Activated B cell treated with CpG ODN at 0.5 μM for 24 hours (primary cell): ENCODE measurements around the gene COL1A1. TPM values are rescaled to one million over a fixed set of nuclear protein-coding genes. Genes with fewer than 3 reads are reported as not detected.

Source experiments
- ATAC-seq: fragments of 200-7000 bp; cut with Tn5 transposase; one replicate; pipeline ENCODE4 v1.10.0; 2021; ENCODE audit warnings: low read depth, mild to moderate bottlenecking, moderate library complexity
- CTCF ChIA-PET: fragments of 350-600 bp; sonication (Branson Sonifier 250); formaldehyde crosslinking; loops from one replicate; lab custom pipeline; 2021; ENCODE audit warnings: antibody characterized with exemption; lab: Charles Lee
- POLR2A ChIA-PET: fragments of 350-600 bp; sonication (Branson Sonifier 250); formaldehyde crosslinking; loops from one replicate; lab custom pipeline; 2021; ENCODE audit warnings: antibody characterized with exemption; lab: Charles Lee
- DNase-seq: peaks from one replicate; pipeline ENCODE4 v3.0.0; 2022
- H3K27ac Mint-ChIP-seq: one replicate; pipeline ENCODE4 v1.8.0; 2020; ENCODE audit warnings: mixed read lengths
- H3K27me3 Mint-ChIP-seq: one replicate; pipeline ENCODE4 v1.8.0; 2021; ENCODE audit warnings: mixed read lengths
- H3K36me3 Mint-ChIP-seq: one replicate; pipeline ENCODE4 v1.8.0; 2021; ENCODE audit warnings: low read depth, mixed read lengths
- H3K4me1 Mint-ChIP-seq: one replicate; pipeline ENCODE4 v1.8.0; 2021; ENCODE audit warnings: mixed read lengths
- H3K4me3 Mint-ChIP-seq: one replicate; pipeline ENCODE4 v1.8.0; 2020; ENCODE audit warnings: mild to moderate bottlenecking, mixed read lengths
- H3K9me3 Mint-ChIP-seq: one replicate; pipeline ENCODE4 v1.8.0; 2020; ENCODE audit warnings: mixed read lengths
- intact Hi-C: fragments of 100-400 bp; cut with micrococcal nuclease; formaldehyde crosslinking; loops from one replicate; pipeline ENCODE4 v1.15.1; 2024
- total RNA-seq: library from RNA; stranded (reverse); gene quantifications from 2 replicates; pipeline ENCODE4 v1.2.3, GENCODE V29; 2022
- TF ChIP-seq, protein P1 (sequence below): fragments of 200-600 bp; IDR thresholded peaks from one replicate; pipeline ENCODE4 v1.8.0; 2022; ENCODE audit warnings: antibody characterized with exemption, mild to moderate bottlenecking

Gene COL1A1
- total RNA-seq, 1 donor from 2014 or later, result 9.2 TPM

DNA sequence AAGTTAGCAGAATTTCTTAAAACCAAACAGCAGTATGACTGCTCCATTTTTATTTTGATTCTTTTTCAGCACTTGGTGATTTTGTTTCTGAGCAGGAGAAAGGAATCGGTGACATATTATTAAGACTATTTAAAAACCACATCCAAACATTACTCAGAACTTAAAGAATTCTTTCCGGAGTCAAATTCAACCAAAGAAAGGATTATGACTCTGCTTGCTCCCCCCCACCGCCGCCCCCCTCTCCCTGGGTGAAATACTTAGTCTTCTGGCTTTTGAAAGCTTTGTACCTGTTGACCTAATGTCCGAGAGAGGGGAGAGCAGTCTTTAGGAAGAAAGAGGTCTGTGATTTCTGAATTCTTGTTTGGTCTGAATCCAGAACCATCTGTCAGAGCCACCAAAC lies 17.9 kb upstream of the COL1A1 start:
- peaks cover under 1% of the 10 kb centered on the region for H3K9me3 Mint-ChIP-seq

DNA sequence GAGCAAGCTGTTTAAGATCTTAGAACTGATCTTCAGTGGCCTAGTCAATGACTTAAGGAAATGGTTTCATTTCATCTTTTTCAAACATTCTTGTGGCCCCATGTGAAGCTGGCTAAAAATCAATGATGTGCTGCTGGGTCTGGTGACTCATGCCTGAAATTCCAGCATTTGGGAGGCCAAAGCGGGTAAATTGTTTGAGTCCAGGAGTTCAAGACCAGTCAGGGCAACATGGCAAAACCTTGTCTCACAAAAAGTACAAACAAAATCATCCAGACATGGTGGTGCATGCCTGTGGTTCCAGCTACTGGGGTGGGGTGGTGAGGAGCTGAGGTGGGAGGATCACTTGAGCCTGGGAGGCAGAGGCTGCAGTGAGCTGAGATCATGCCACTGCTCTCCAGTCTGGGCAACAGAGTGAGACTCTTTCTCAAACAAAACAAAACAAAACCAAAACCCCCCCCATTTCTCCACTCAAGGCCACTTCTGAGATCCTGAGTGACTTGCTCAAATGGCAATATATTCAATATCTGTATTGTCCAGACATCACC lies 17.4 kb upstream of the COL1A1 start:
- Mint-ChIP-seq H3K27me3 (peaks cover 2% of the 10 kb centered on the region), H3K36me3 (no peaks in the 10 kb centered on the region), H3K27ac (no peak overlapping the region), H3K9me3 (no peaks in the 10 kb centered on the region), H3K4me1 (no peaks in the 10 kb centered on the region), H3K4me3 (no peak overlapping the region)
- ChIA-PET POLR2A (no interaction called here), CTCF (no interaction called here)
- no peak for DNase-seq
- TF ChIP-seq, protein P1, sequence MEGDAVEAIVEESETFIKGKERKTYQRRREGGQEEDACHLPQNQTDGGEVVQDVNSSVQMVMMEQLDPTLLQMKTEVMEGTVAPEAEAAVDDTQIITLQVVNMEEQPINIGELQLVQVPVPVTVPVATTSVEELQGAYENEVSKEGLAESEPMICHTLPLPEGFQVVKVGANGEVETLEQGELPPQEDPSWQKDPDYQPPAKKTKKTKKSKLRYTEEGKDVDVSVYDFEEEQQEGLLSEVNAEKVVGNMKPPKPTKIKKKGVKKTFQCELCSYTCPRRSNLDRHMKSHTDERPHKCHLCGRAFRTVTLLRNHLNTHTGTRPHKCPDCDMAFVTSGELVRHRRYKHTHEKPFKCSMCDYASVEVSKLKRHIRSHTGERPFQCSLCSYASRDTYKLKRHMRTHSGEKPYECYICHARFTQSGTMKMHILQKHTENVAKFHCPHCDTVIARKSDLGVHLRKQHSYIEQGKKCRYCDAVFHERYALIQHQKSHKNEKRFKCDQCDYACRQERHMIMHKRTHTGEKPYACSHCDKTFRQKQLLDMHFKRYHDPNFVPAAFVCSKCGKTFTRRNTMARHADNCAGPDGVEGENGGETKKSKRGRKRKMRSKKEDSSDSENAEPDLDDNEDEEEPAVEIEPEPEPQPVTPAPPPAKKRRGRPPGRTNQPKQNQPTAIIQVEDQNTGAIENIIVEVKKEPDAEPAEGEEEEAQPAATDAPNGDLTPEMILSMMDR, result no peak
- intact Hi-C loops, result no loop called here
- ATAC-seq, result no peak

More for the DNA sequence above, 17.9 kb upstream of the COL1A1 start:
- Mint-ChIP-seq H3K36me3 (no peaks in the 10 kb centered on the region), H3K4me3 (no peak overlapping the region), H3K27ac (no peak overlapping the region), H3K4me1 (no peaks in the 10 kb centered on the region), H3K27me3 (peaks cover 2% of the 10 kb centered on the region)
- ChIA-PET POLR2A (no interaction called here), CTCF (interaction anchor here (0.6 to 1.1 kb wide), 2 partner anchors 50 to 77 kb away, joined by 3 read pairs; no protein-coding TSS in a partner anchor)
- TF ChIP-seq, protein P1, result no peak
- no peak for DNase-seq
- intact Hi-C loops, result no loop called here
- ATAC-seq, result no peak

GRCh38 chr17:50218071-50218759 lies 16.8 kb upstream of the COL1A1 start:
- intact Hi-C loops, result no loop called here
- CTCF ChIA-PET, result interaction anchor here (0.9 to 2.2 kb wide), 2 partner anchors 18 to 56 kb away, joined by 4 to 7 read pairs; no protein-coding TSS in a partner anchor
- no peak for DNase-seq
- Mint-ChIP-seq H3K4me1 (peaks cover 2% of the 10 kb centered on the region), H3K27ac (no peak overlapping the region), H3K4me3 (no peak overlapping the region), H3K27me3 (peaks cover 4% of the 10 kb centered on the region), H3K9me3 (no peaks in the 10 kb centered on the region), H3K36me3 (no peaks in the 10 kb centered on the region)
- TF ChIP-seq, protein P1, result no peak
- no peak for ATAC-seq
- POLR2A ChIA-PET, result no interaction called here

GRCh38 chr17:50217591-50217990 lies 16.2 kb upstream of the COL1A1 start:
- no peak overlapping the region for H3K27ac Mint-ChIP-seq
- no peak overlapping the region for H3K4me3 Mint-ChIP-seq
- intact Hi-C loops, result no loop called here
- CTCF ChIA-PET, result interaction anchor here (0.9 to 2.2 kb wide), 2 partner anchors 17 to 55 kb away, joined by 4 to 7 read pairs; no protein-coding TSS in a partner anchor
- H3K9me3 Mint-ChIP-seq, result no peaks in the 10 kb centered on the region
- H3K4me1 Mint-ChIP-seq, result peaks cover 8% of the 10 kb centered on the region
- ATAC-seq, result no peak
- DNase-seq, result no peak
- peaks cover 4% of the 10 kb centered on the region for H3K27me3 Mint-ChIP-seq
- H3K36me3 Mint-ChIP-seq, result no peaks in the 10 kb centered on the region
- POLR2A ChIA-PET, result no interaction called here
- TF ChIP-seq, protein P1, result no peak

GRCh38 chr17:50214976-50215760 lies 13.7 kb upstream of the COL1A1 start:
- no peak for DNase-seq
- POLR2A ChIA-PET, result no interaction called here
- intact Hi-C loops, result no loop called here

More at GRCh38 chr17:50214976-50215760, 13.7 kb upstream of the COL1A1 start:
- peaks cover 12% of the 10 kb centered on the region for H3K4me1 Mint-ChIP-seq
- peaks cover 13% of the 10 kb centered on the region for H3K27me3 Mint-ChIP-seq
- ATAC-seq, result no peak
- CTCF ChIA-PET, result interaction anchor here (1.2 to 2.2 kb wide), 2 partner anchors 14 to 15 kb away, joined by 3 to 6 read pairs; partner anchors contain the start of gene COL1A1
- H3K4me3 Mint-ChIP-seq, result no peak overlapping the region
- H3K27ac Mint-ChIP-seq, result no peak overlapping the region
- TF ChIP-seq, protein P1, result no peak
- H3K36me3 Mint-ChIP-seq, result no peaks in the 10 kb centered on the region
- no peaks in the 10 kb centered on the region for H3K9me3 Mint-ChIP-seq
